ENCODE measurements around the gene SCARB1. TPM values are rescaled to one million over a fixed set of nuclear protein-coding genes. Genes with fewer than 3 reads are reported as not detected.
A peak's percentile ranks its signal among the peaks of the same experiment; 100 is the strongest.

SCARB1 gene
- total and polyA plus RNA-seq, 2 of the 13 experiments (the other 11 are each of a cell fraction or from before 2014, with no cell fraction given), result 63.4 to 160 TPM

- TF ChIP-seq TMF1 (CRISPR knock-in tag; IDR thresholded peaks at IDR 0.05; ENCODE audit: low read depth), result no peak
- TF ChIP-seq POLR2G (IDR thresholded peaks at IDR 0.05; ENCODE audit: low read depth, low read length), result no peak
- no peak for TF ChIP-seq ZNF501 (CRISPR knock-in tag; IDR thresholded peaks at IDR 0.05)
- no peak for TF ChIP-seq ZFP91 (CRISPR knock-in tag; IDR thresholded peaks at IDR 0.05; ENCODE audit: borderline replicate concordance)
- no peak for TF ChIP-seq MNT (IDR thresholded peaks at IDR 0.05)
- no peak for TF ChIP-seq ATF3 (CRISPR knock-in tag; IDR thresholded peaks at IDR 0.05)
- TF ChIP-seq ZBTB33 (CRISPR knock-in tag; IDR thresholded peaks at IDR 0.05), result no peak
- no peak for TF ChIP-seq HBP1 (CRISPR knock-in tag; IDR thresholded peaks at IDR 0.05; ENCODE audit: low read depth)
- no peak for TF ChIP-seq HCFC1 (IDR thresholded peaks at IDR 0.05; ENCODE audit: low read depth, low read length)
- no peak for TF ChIP-seq ELF1 (CRISPR knock-in tag; IDR thresholded peaks at IDR 0.05)
- no peak for TF ChIP-seq ZNF687 (CRISPR knock-in tag; IDR thresholded peaks at IDR 0.05)
- no peak for TF ChIP-seq FOXC1 (CRISPR knock-in tag; IDR thresholded peaks at IDR 0.05; ENCODE audit: borderline replicate concordance)
- no peak for TF ChIP-seq KDM1A (CRISPR knock-in tag; IDR thresholded peaks at IDR 0.05)
- no peak for TF ChIP-seq TEAD3 (CRISPR knock-in tag; optimal IDR thresholded peaks at IDR 0.05; ENCODE audit: borderline replicate concordance)
- 0 out of 2 replicates have a peak, but pooled peaks have one; percentile 28 for TF ChIP-seq DPF2 (CRISPR knock-in tag; IDR thresholded peaks at IDR 0.05; ENCODE audit: borderline replicate concordance, low read depth)
- TF ChIP-seq SAP130 (CRISPR knock-in tag; IDR thresholded peaks at IDR 0.05; ENCODE audit: low read depth), result peak; percentile 33; the same call in 1 of the 2 replicates
- no peak for TF ChIP-seq ZNF550 (CRISPR knock-in tag; IDR thresholded peaks at IDR 0.05; ENCODE audit: borderline replicate concordance)
- TF ChIP-seq ZNF18 (CRISPR knock-in tag; IDR thresholded peaks at IDR 0.05; ENCODE audit: insufficient replicate concordance), result no peak
These were observed 12.1 kb upstream of the SCARB1 start (continued) for GRCh38 chr12:124875803-124876132.
